ENCODE measurements around the gene DDX51. TPM values are rescaled to one million over a fixed set of nuclear protein-coding genes. Genes with fewer than 3 reads are reported as not detected.

Gene DDX51
- total RNA-seq, 1 experiment from 2014 or later = 26.7 TPM

GRCh38 chr12:132133952-132134652 is 10.0 kb downstream of the DDX51 start:
- Histone ChIP-seq H3K4me2 (ENCODE audit: low read length) (no peak overlapping the region), H3K9me3 (ENCODE audit: low read length) (no peaks in the 10 kb centered on the region), H3K9ac (ENCODE audit: low read length) (no peak overlapping the region), H3K4me1 (ENCODE audit: insufficient read depth, low read length) (no peaks in the 10 kb centered on the region), H3K4me3 (ENCODE audit: low read length) (no peak overlapping the region), H3K9me2 (replicated peaks; ENCODE audit: low read length) (no peaks in the 10 kb centered on the region), H3K36me3 (ENCODE audit: low read depth, low read length) (0 out of 2 replicates have a peak, but pooled peaks cover 7% of the 10 kb centered on the region), H3K27ac (ENCODE audit: low read length) (no peak overlapping the region), H4K20me1 (ENCODE audit: low read length) (no peaks in the 10 kb centered on the region), H3F3A (ENCODE audit: low read length, unreplicated experiment) (no peaks in the 10 kb centered on the region), H2AFZ (ENCODE audit: low read length) (no peak overlapping the region), H3K27me3 (ENCODE audit: low read length) (no peaks in the 10 kb centered on the region), H3K79me2 (ENCODE audit: low read length) (no peaks in the 10 kb centered on the region)
- POLR2A ChIA-PET (ENCODE audit: unreplicated experiment) = no interaction called here
- ATAC-seq (peak; percentile 48), DNase-seq (no peak)
- TF ChIP-seq CTCF (conservative IDR thresholded peaks at IDR 0.05; ENCODE audit: low read depth, low read length) (no peak), EZH2phosphoT487 (IDR thresholded peaks at IDR 0.05; ENCODE audit: borderline replicate concordance, low read length) (no peak), EZH2 (IDR thresholded peaks at IDR 0.05; ENCODE audit: low read length, unreplicated experiment) (no peak)
- intact Hi-C loops (cut with micrococcal nuclease) = no loop called here
- BruUV-seq (replicated peaks) = no TSS peak
- CTCF ChIA-PET = no interaction called here

GRCh38 chr12:132132609-132133430 is 11.3 kb downstream of the DDX51 start:
- H3K9me2 ChIP-seq (replicated peaks; ENCODE audit: low read length) = no peaks in the 10 kb centered on the region
- POLR2A ChIA-PET (ENCODE audit: unreplicated experiment) = no interaction called here
- no peak for ATAC-seq

More at GRCh38 chr12:132132609-132133430, 11.3 kb downstream of the DDX51 start:
- intact Hi-C loops (cut with micrococcal nuclease) = no loop called here
- CTCF ChIA-PET = no interaction called here
- no TSS peak for BruUV-seq (replicated peaks)
- Histone ChIP-seq H3K36me3 (ENCODE audit: low read depth, low read length) (peaks cover 11% of the 10 kb centered on the region), H3K9ac (ENCODE audit: low read length) (no peak overlapping the region), H3K27me3 (ENCODE audit: low read length) (no peaks in the 10 kb centered on the region), H4K20me1 (ENCODE audit: low read length) (no peaks in the 10 kb centered on the region), H3K9me3 (ENCODE audit: low read length) (no peaks in the 10 kb centered on the region), H3K4me1 (ENCODE audit: insufficient read depth, low read length) (peaks cover 3% of the 10 kb centered on the region; the same call in 1 of the 2 replicates), H2AFZ (ENCODE audit: low read length) (no peak overlapping the region), H3K4me2 (ENCODE audit: low read length) (no peak overlapping the region), H3K27ac (ENCODE audit: low read length) (no peak overlapping the region), H3K79me2 (ENCODE audit: low read length) (no peaks in the 10 kb centered on the region), H3F3A (ENCODE audit: low read length, unreplicated experiment) (no peaks in the 10 kb centered on the region), H3K4me3 (ENCODE audit: low read length) (no peak overlapping the region)
- no peak for DNase-seq
- TF ChIP-seq EZH2phosphoT487 (IDR thresholded peaks at IDR 0.05; ENCODE audit: borderline replicate concordance, low read length) (no peak), EZH2 (IDR thresholded peaks at IDR 0.05; ENCODE audit: low read length, unreplicated experiment) (no peak), CTCF (conservative IDR thresholded peaks at IDR 0.05; ENCODE audit: low read depth, low read length) (no peak)

All from PC-3 (cell line).